GM20000 (cell line): ENCODE measurements around the gene TMPRSS11A.

Source experiments
- DNase-seq: peaks from one replicate; pipeline ENCODE4 v3.0.0; 2012; ENCODE audit warnings: low spot score
- TF ChIP-seq, protein P1 (sequence below): IDR thresholded peaks from 2 replicates; pipeline ENCODE4 v1.5.1; 2012; ENCODE audit warnings: mild to moderate bottlenecking, control low read depth; ENCODE audit errors: extremely low read depth, missing control alignments

Gene TMPRSS11A

DNA sequence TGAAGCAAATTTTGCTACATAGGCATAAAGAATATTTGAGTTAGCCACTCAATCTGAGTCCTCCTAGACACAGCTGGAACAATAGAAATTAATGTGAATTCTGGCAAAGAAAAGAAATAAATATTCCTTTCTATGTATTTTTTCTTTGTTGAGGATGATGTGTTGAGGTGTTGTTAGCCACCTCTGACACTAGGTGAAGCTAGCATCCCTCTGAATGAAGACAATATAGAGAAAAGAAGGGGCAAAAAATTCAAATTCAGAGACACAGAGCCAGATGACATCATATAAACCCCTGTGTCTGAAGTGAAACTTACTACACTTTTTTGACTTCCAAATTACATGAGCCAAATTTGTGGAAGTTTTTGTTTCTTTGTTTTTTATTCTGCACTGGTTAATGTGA, 44.9 kb downstream of the TMPRSS11A start:
- no peak for DNase-seq
- TF ChIP-seq, protein P1, sequence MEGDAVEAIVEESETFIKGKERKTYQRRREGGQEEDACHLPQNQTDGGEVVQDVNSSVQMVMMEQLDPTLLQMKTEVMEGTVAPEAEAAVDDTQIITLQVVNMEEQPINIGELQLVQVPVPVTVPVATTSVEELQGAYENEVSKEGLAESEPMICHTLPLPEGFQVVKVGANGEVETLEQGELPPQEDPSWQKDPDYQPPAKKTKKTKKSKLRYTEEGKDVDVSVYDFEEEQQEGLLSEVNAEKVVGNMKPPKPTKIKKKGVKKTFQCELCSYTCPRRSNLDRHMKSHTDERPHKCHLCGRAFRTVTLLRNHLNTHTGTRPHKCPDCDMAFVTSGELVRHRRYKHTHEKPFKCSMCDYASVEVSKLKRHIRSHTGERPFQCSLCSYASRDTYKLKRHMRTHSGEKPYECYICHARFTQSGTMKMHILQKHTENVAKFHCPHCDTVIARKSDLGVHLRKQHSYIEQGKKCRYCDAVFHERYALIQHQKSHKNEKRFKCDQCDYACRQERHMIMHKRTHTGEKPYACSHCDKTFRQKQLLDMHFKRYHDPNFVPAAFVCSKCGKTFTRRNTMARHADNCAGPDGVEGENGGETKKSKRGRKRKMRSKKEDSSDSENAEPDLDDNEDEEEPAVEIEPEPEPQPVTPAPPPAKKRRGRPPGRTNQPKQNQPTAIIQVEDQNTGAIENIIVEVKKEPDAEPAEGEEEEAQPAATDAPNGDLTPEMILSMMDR = no peak

DNA sequence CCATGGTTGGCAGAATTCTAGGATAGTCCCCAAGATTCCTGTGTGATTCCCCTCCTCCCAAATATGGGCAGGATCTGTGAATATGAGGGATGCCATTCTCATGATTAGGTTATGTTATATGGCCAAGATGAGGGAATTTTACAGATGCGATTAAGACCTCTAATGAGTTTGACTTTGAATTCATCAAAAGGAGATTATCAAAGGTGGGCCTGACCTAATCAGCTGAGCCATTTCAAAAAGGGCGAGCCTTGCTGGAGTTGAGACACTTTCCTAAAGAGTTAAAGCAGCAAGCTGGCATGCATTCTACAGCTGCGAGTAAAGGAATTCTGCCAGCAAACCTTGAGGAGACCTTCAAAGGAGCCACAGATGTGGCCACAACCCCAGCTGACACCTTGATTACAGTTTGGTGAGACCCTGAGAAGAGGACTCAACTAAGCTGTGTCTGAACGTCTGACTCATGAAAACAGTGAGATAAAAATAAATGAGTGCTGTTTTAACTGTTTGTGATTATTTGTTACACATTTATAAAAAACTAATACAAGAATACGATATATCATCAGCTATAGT, 47.8 kb downstream of the TMPRSS11A start:
- TF ChIP-seq, protein P1 = no peak

DNA sequence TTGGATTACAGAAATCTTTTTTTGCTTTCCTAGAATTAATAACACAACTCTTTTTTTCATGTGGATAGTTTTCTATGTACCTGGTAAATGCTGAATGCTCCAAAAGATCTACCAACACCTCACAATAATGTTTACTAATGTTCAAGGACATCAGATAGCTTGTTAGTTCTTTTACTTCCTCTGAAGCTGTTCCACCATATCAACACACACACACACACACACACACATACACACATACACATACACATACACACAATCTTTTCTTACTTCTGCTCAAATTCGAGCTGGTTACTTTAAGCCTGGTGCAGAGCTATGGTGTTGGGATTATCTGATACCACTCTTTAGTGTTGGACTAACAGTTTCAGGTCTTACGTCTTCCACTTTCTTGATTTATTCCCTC, 51.2 kb downstream of the TMPRSS11A start:
- DNase-seq = no peak
- TF ChIP-seq, protein P1 = no peak

More for the DNA sequence above, 47.8 kb downstream of the TMPRSS11A start:
- DNase-seq = no peak

DNA sequence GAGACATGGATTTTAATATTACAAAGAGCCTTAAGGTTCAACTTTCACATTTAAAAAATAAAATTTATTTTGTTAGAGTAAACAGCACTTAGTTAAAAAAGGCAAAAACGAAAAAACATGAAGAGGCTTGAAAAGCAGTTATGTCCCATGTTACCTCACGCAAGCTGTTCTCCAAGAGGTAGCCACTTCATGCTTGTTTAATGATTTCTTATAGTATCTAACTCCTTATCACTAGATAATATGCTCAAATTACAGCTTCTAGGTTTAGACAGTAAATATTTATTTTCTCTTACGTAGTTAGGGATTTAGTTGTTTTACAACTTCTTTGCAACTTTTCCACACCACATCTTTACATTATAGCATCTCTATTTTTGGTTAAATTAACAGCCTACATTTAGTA, 51.7 kb downstream of the TMPRSS11A start:
- TF ChIP-seq, protein P1 = no peak
- no peak for DNase-seq

GRCh38 chr4:67911141-67911540, 52.2 kb downstream of the TMPRSS11A start:
- DNase-seq = no peak
- TF ChIP-seq, protein P1 = no peak

GRCh38 chr4:67910585-67910905, 52.7 kb downstream of the TMPRSS11A start:
- DNase-seq = no peak
- TF ChIP-seq, protein P1 = no peak

DNA sequence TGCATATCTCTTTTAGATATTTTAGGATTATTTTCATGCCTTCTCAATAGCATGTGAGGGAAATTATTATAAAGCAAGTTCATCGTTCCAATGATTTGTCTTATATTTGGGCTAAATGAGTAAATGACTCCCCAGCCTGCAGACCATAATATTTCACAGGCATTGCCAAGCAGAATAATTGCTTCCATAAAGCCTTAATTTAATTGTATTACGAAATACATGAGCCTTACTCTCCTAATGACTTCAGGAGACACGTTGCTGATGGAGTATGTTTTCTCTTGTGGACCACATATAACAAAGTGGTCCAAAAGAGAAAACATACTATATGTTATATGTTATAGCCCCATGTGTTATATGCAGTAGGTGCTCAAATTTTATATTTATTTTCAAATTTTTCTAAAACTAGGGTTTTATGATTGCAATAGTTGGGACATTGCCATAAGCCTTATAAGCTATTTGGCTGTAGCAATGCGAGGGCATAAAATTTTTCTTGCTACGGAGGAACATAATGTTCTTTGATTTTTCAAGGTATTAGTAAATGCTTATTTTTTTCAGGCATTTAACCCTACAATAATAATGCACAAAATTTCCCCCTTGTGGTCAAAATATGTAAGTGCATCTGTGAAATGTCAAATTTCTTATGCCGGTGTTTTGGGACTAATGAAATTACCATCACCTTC, 53.2 kb downstream of the TMPRSS11A start:
- no peak for DNase-seq
- TF ChIP-seq, protein P1 = peak; percentile 48
